ENCODE results near the gene CORO2B.

The CORO2B gene

GRCh38 chr15:68651916-68652525, 73.2 kb downstream of the CORO2B start:
- Histone ChIP-seq H3K9me3 (ENCODE audit: insufficient read depth, low read length, severe bottlenecking) (no peaks in the 10 kb centered on the region), H2AFZ (ENCODE audit: low read depth, low read length) (no peak overlapping the region), H3K4me2 (ENCODE audit: insufficient read depth, low read length) (no peak overlapping the region), H3K9ac (ENCODE audit: low read depth, low read length) (no peak overlapping the region), H3K4me3 (ENCODE audit: low read depth in 1 of 2, low read length in 2 of 2) (no peak overlapping the region), H3K36me3 (ENCODE audit: insufficient read depth, low read length) (no peaks in the 10 kb centered on the region), H3K27ac (ENCODE audit: low read length) (no peak overlapping the region), H3K4me1 (ENCODE audit: insufficient read depth, low read length) (no peaks in the 10 kb centered on the region), H3K79me2 (ENCODE audit: insufficient read depth, low read length) (no peaks in the 10 kb centered on the region), H4K20me1 (ENCODE audit: insufficient read depth, low read length) (no peaks in the 10 kb centered on the region), H3K27me3 (ENCODE audit: insufficient read depth, low read length, poor library complexity) (no peaks in the 10 kb centered on the region)
- no peak for ATAC-seq (ENCODE audit: insufficient read depth, low read depth)
- TF ChIP-seq CTCF (IDR thresholded peaks at IDR 0.05; ENCODE audit: borderline replicate concordance, extremely low read depth, low read length, poor library complexity, severe bottlenecking) (no peak), EZH2 (IDR thresholded peaks at IDR 0.05; ENCODE audit: borderline replicate concordance, low read depth, low read length, severe bottlenecking) (no peak)
- no peak for DNase-seq

- H3K4me1 ChIP-seq (ENCODE audit: insufficient read depth, low read length): no peaks in the 10 kb centered on the region
- H3K4me2 ChIP-seq (ENCODE audit: insufficient read depth, low read length): no peak overlapping the region
- H4K20me1 ChIP-seq (ENCODE audit: insufficient read depth, low read length): no peaks in the 10 kb centered on the region
- H3K4me3 ChIP-seq (ENCODE audit: low read depth in 1 of 2, low read length in 2 of 2): no peak overlapping the region
- H3K9me3 ChIP-seq (ENCODE audit: insufficient read depth, low read length, severe bottlenecking): no peaks in the 10 kb centered on the region
- DNase-seq (no peak), ATAC-seq (ENCODE audit: insufficient read depth, low read depth) (no peak)
- no peaks in the 10 kb centered on the region for H3K36me3 ChIP-seq (ENCODE audit: insufficient read depth, low read length)
- no peak for TF ChIP-seq CTCF (IDR thresholded peaks at IDR 0.05; ENCODE audit: borderline replicate concordance, extremely low read depth, low read length, poor library complexity, severe bottlenecking)
- no peak for TF ChIP-seq EZH2 (IDR thresholded peaks at IDR 0.05; ENCODE audit: borderline replicate concordance, low read depth, low read length, severe bottlenecking)
- H3K9ac ChIP-seq (ENCODE audit: low read depth, low read length): no peak overlapping the region
- H3K27ac ChIP-seq (ENCODE audit: low read length): no peak overlapping the region
- no peak overlapping the region for H2AFZ ChIP-seq (ENCODE audit: low read depth, low read length)
- H3K27me3 ChIP-seq (ENCODE audit: insufficient read depth, low read length, poor library complexity): no peaks in the 10 kb centered on the region
- no peaks in the 10 kb centered on the region for H3K79me2 ChIP-seq (ENCODE audit: insufficient read depth, low read length)
These were observed 74.3 kb downstream of the CORO2B start for GRCh38 chr15:68653031-68653635.

- Histone ChIP-seq H3K4me1 (ENCODE audit: insufficient read depth, low read length) (no peaks in the 10 kb centered on the region), H3K4me3 (ENCODE audit: low read depth in 1 of 2, low read length in 2 of 2) (no peak overlapping the region), H3K9me3 (ENCODE audit: insufficient read depth, low read length, severe bottlenecking) (no peaks in the 10 kb centered on the region), H3K27me3 (ENCODE audit: insufficient read depth, low read length, poor library complexity) (no peaks in the 10 kb centered on the region), H3K36me3 (ENCODE audit: insufficient read depth, low read length) (no peaks in the 10 kb centered on the region), H4K20me1 (ENCODE audit: insufficient read depth, low read length) (no peaks in the 10 kb centered on the region), H3K79me2 (ENCODE audit: insufficient read depth, low read length) (no peaks in the 10 kb centered on the region), H3K27ac (ENCODE audit: low read length) (no peak overlapping the region), H3K9ac (ENCODE audit: low read depth, low read length) (no peak overlapping the region), H2AFZ (ENCODE audit: low read depth, low read length) (no peak overlapping the region), H3K4me2 (ENCODE audit: insufficient read depth, low read length) (no peak overlapping the region)
- DNase-seq: no peak
- no peak for TF ChIP-seq EZH2 (IDR thresholded peaks at IDR 0.05; ENCODE audit: borderline replicate concordance, low read depth, low read length, severe bottlenecking)
- TF ChIP-seq CTCF (IDR thresholded peaks at IDR 0.05; ENCODE audit: borderline replicate concordance, extremely low read depth, low read length, poor library complexity, severe bottlenecking): no peak
- no peak for ATAC-seq (ENCODE audit: insufficient read depth, low read depth)
These were observed 75.0 kb downstream of the CORO2B start for GRCh38 chr15:68653801-68654200.

Data from DND-41 (cell line).